GM20000 (cell line): ENCODE data around the gene ANTXR1.

Source experiments
- DNase-seq: peaks from one replicate; pipeline ENCODE4 v3.0.0; 2012; ENCODE audit warnings: low spot score
- CTCF ChIP-seq: IDR thresholded peaks from 2 replicates; pipeline ENCODE4 v1.5.1; 2012; ENCODE audit warnings: mild to moderate bottlenecking, control low read depth; ENCODE audit errors: extremely low read depth, missing control alignments

The ANTXR1 gene

GRCh38 chr2:69297216-69297615, 284.2 kb downstream of the ANTXR1 start:
- no peak for DNase-seq
- TF ChIP-seq CTCF, result no peak

- DNase-seq, result no peak
- no peak for TF ChIP-seq CTCF
Measured at GRCh38 chr2:69298261-69298660, 285.3 kb downstream of the ANTXR1 start.

DNA sequence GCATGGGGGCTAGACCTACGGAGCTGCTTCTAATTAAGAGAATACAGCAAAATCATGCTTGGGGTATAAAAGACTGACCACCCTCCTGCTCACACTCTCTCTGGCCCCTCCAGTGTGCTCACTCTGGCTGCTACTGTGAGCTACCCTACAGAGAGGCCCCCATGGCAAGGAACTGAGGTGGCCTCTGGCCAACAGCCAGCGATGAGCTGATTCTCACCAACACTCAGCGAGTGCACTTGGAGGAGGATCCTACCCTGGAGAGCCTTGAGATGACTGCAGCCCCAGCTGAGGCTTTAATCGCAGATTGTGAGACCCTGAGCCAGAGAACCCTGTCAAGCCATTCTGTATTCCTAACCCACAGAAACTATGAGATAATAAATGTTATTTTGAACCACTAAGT, 285.9 kb downstream of the ANTXR1 start:
- no peak for TF ChIP-seq CTCF
- DNase-seq, result no peak
